ENCODE results near the gene UBR3. TPM values are rescaled to one million over a fixed set of nuclear protein-coding genes. Genes with fewer than 3 reads are reported as not detected.

The UBR3 gene
- polyA plus RNA-seq, 1 donor from 2014 or later: 75.2 TPM

GRCh38 chr2:169916623-169917022 lies 89.4 kb downstream of the UBR3 start:
- no peaks in the 10 kb centered on the region for H3K79me2 ChIP-seq (replicated peaks; ENCODE audit: insufficient read depth, low read length)
- no peaks in the 10 kb centered on the region for H3K9me2 ChIP-seq (ENCODE audit: insufficient read depth, low read length)
- no peak overlapping the region for H3K27ac ChIP-seq (ENCODE audit: low read length)
- TF ChIP-seq CTCF (IDR thresholded peaks at IDR 0.05; ENCODE audit: poor library complexity, severe bottlenecking) (no peak), TAF1 (IDR thresholded peaks at IDR 0.05; ENCODE audit: low read depth) (no peak), EP300 (conservative IDR thresholded peaks at IDR 0.05; ENCODE audit: poor library complexity, severe bottlenecking) (no peak), POLR2AphosphoS5 (IDR thresholded peaks at IDR 0.05) (no peak), RAD21 (conservative IDR thresholded peaks at IDR 0.05) (no peak)
- H3K4me3 ChIP-seq (ENCODE audit: low read length): no peak overlapping the region
- no peak overlapping the region for H3K9ac ChIP-seq (ENCODE audit: low read length)
- no peaks in the 10 kb centered on the region for H3F3A ChIP-seq (ENCODE audit: insufficient read depth, low read length, poor library complexity, severe bottlenecking)
- no peak overlapping the region for H2AFZ ChIP-seq (ENCODE audit: low read depth, low read length)
- H3K4me2 ChIP-seq (ENCODE audit: low read length): no peak overlapping the region
- no peaks in the 10 kb centered on the region for H4K20me1 ChIP-seq (ENCODE audit: insufficient read depth)
- no peaks in the 10 kb centered on the region for H3K9me3 ChIP-seq (ENCODE audit: low read length)
- H3K27me3 ChIP-seq (ENCODE audit: insufficient read depth, low read depth, low read length): no peaks in the 10 kb centered on the region
- no peaks in the 10 kb centered on the region for H3K36me3 ChIP-seq (ENCODE audit: insufficient read depth, low read length)

GRCh38 chr2:169923977-169924376 lies 96.7 kb downstream of the UBR3 start:
- Histone ChIP-seq H2AFZ (ENCODE audit: low read depth, low read length) (no peak overlapping the region), H3K9me2 (ENCODE audit: insufficient read depth, low read length) (no peaks in the 10 kb centered on the region), H3K9me3 (ENCODE audit: low read length) (no peaks in the 10 kb centered on the region), H3K4me2 (ENCODE audit: low read length) (no peak overlapping the region), H3K27me3 (ENCODE audit: insufficient read depth, low read depth, low read length) (no peaks in the 10 kb centered on the region), H3K79me2 (replicated peaks; ENCODE audit: insufficient read depth, low read length) (no peaks in the 10 kb centered on the region), H4K20me1 (ENCODE audit: insufficient read depth) (no peaks in the 10 kb centered on the region), H3K36me3 (ENCODE audit: insufficient read depth, low read length) (no peaks in the 10 kb centered on the region), H3K4me3 (ENCODE audit: low read length) (no peak overlapping the region), H3F3A (ENCODE audit: insufficient read depth, low read length, poor library complexity, severe bottlenecking) (no peaks in the 10 kb centered on the region), H3K9ac (ENCODE audit: low read length) (no peak overlapping the region), H3K27ac (ENCODE audit: low read length) (no peak overlapping the region)
- TF ChIP-seq SMC3 (conservative IDR thresholded peaks at IDR 0.05; ENCODE audit: poor library complexity): no peak
- TF ChIP-seq EZH2 (IDR thresholded peaks at IDR 0.05; ENCODE audit: borderline replicate concordance, insufficient read depth, low read length, poor library complexity, severe bottlenecking): no peak
- TF ChIP-seq REST (IDR thresholded peaks at IDR 0.05; ENCODE audit: borderline replicate concordance): no peak

- Histone ChIP-seq H3K36me3 (ENCODE audit: insufficient read depth, low read length) (no peaks in the 10 kb centered on the region), H3F3A (ENCODE audit: insufficient read depth, low read length, poor library complexity, severe bottlenecking) (no peaks in the 10 kb centered on the region), H4K20me1 (ENCODE audit: insufficient read depth) (no peaks in the 10 kb centered on the region), H3K9ac (ENCODE audit: low read length) (no peak overlapping the region), H3K9me2 (ENCODE audit: insufficient read depth, low read length) (no peaks in the 10 kb centered on the region), H3K27me3 (ENCODE audit: insufficient read depth, low read depth, low read length) (no peaks in the 10 kb centered on the region), H3K27ac (ENCODE audit: low read length) (no peak overlapping the region), H3K9me3 (ENCODE audit: low read length) (no peaks in the 10 kb centered on the region), H2AFZ (ENCODE audit: low read depth, low read length) (no peak overlapping the region), H3K4me2 (ENCODE audit: low read length) (no peak overlapping the region), H3K79me2 (replicated peaks; ENCODE audit: insufficient read depth, low read length) (no peaks in the 10 kb centered on the region), H3K4me3 (ENCODE audit: low read length) (no peak overlapping the region)
- TF ChIP-seq SMC3 (conservative IDR thresholded peaks at IDR 0.05; ENCODE audit: poor library complexity) (no peak), EP300 (conservative IDR thresholded peaks at IDR 0.05; ENCODE audit: poor library complexity, severe bottlenecking) (no peak), REST (IDR thresholded peaks at IDR 0.05; ENCODE audit: borderline replicate concordance) (no peak), CTCF (IDR thresholded peaks at IDR 0.05; ENCODE audit: poor library complexity, severe bottlenecking) (no peak), TAF1 (IDR thresholded peaks at IDR 0.05; ENCODE audit: low read depth) (no peak), RAD21 (conservative IDR thresholded peaks at IDR 0.05) (no peak), MXI1 (conservative IDR thresholded peaks at IDR 0.05; ENCODE audit: poor library complexity, severe bottlenecking) (no peak), EZH2 (IDR thresholded peaks at IDR 0.05; ENCODE audit: borderline replicate concordance, insufficient read depth, low read length, poor library complexity, severe bottlenecking) (no peak), POLR2AphosphoS5 (IDR thresholded peaks at IDR 0.05) (no peak)
Measured at GRCh38 chr2:169925968-169926367, 98.7 kb downstream of the UBR3 start.
